GM12892 (cell line): ENCODE measurements around the gene FRAS1.
"Not testable (repeated sequence)": the region's sequence is repeated elsewhere in the genome, so short reads cannot be mapped to it uniquely, and the experiment has no call there.

ENCODE experiments used
- DNase-seq: peaks from one replicate; pipeline ENCODE4 v3.0.0; 2011; ENCODE audit not compliant: insufficient read length
- FAIRE-seq: peaks from 2 replicates; lab custom pipeline; 2011; peaks lifted over from hg19 to GRCh38; lab: Jason Lieb, UNC
- POLR2A ChIP-seq: IDR thresholded peaks from 2 replicates; pipeline ENCODE4 v1.6.1; 2011; ENCODE audit warnings: low read depth, low read length, control low read depth
- POLR2AphosphoS5 ChIP-seq: IDR thresholded peaks from 2 replicates; pipeline ENCODE4 v1.6.1; 2011; ENCODE audit warnings: low read depth, low read length, control low read depth
- TAF1 ChIP-seq: IDR thresholded peaks from 2 replicates; pipeline ENCODE4 v1.6.1; 2011; ENCODE audit warnings: low read depth, mild to moderate bottlenecking, control low read depth, low read length, borderline replicate concordance

Gene FRAS1

GRCh38 chr4:78079726-78080430, 22.8 kb downstream of the FRAS1 start:
- FAIRE-seq (no peak), DNase-seq (no peak)
- no peak for TF ChIP-seq POLR2AphosphoS5
- no peak for TF ChIP-seq POLR2A
- TF ChIP-seq TAF1 = no peak

- no peak for DNase-seq
- no peak for FAIRE-seq
- no peak for TF ChIP-seq POLR2A
- no peak for TF ChIP-seq POLR2AphosphoS5
- TF ChIP-seq TAF1 = no peak
These were observed 24.4 kb downstream of the FRAS1 start for GRCh38 chr4:78081541-78081940.

- FAIRE-seq = no peak
- no peak for DNase-seq
- TF ChIP-seq POLR2A (no peak), POLR2AphosphoS5 (no peak), TAF1 (no peak)
These were observed 25.9 kb downstream of the FRAS1 start for GRCh38 chr4:78083035-78083434.

GRCh38 chr4:78091534-78091933, 34.4 kb downstream of the FRAS1 start:
- TF ChIP-seq TAF1 (no peak), POLR2A (no peak), POLR2AphosphoS5 (no peak)
- no peak for FAIRE-seq
- no peak for DNase-seq

GRCh38 chr4:78092350-78092749, 35.2 kb downstream of the FRAS1 start:
- FAIRE-seq, DNase-seq: not testable (repeated sequence)

- no peak for TF ChIP-seq POLR2A
- no peak for TF ChIP-seq TAF1
- no peak for TF ChIP-seq POLR2AphosphoS5
- DNase-seq (no peak), FAIRE-seq (no peak)
These were observed 35.7 kb downstream of the FRAS1 start for GRCh38 chr4:78092850-78093249.

GRCh38 chr4:78095081-78095480, 38.0 kb downstream of the FRAS1 start:
- TF ChIP-seq POLR2AphosphoS5 = no peak
- no peak for TF ChIP-seq TAF1
- TF ChIP-seq POLR2A = no peak
- DNase-seq (no peak), FAIRE-seq (no peak)

GRCh38 chr4:78099058-78099457, 41.9 kb downstream of the FRAS1 start:
- no peak for TF ChIP-seq POLR2A
- no peak for TF ChIP-seq TAF1
- no peak for TF ChIP-seq POLR2AphosphoS5
- DNase-seq = no peak
- no peak for FAIRE-seq

GRCh38 chr4:78100060-78100459, 42.9 kb downstream of the FRAS1 start:
- DNase-seq = no peak
- no peak for TF ChIP-seq TAF1
- TF ChIP-seq POLR2AphosphoS5 = no peak
- no peak for TF ChIP-seq POLR2A
- no peak for FAIRE-seq

- FAIRE-seq = no peak
These were observed 62.6 kb downstream of the FRAS1 start for GRCh38 chr4:78119698-78120097.

GRCh38 chr4:78120144-78120880, 63.2 kb downstream of the FRAS1 start:
- DNase-seq (no peak), FAIRE-seq (no peak)
- TF ChIP-seq TAF1 (no peak), POLR2A (no peak), POLR2AphosphoS5 (no peak)

More at GRCh38 chr4:78119698-78120097, 62.6 kb downstream of the FRAS1 start:
- no peak for TF ChIP-seq POLR2AphosphoS5
- no peak for TF ChIP-seq TAF1
- no peak for TF ChIP-seq POLR2A
- DNase-seq = no peak

- FAIRE-seq = no peak
- TF ChIP-seq POLR2AphosphoS5 (no peak), TAF1 (no peak), POLR2A (no peak)
- DNase-seq = no peak
These were observed 64.3 kb downstream of the FRAS1 start for GRCh38 chr4:78121338-78121904.

GRCh38 chr4:78125834-78126331, 68.8 kb downstream of the FRAS1 start:
- DNase-seq, FAIRE-seq: not testable (repeated sequence)
